Right cardiac atrium (tissue), 5 donors: ENCODE data around the gene EPHB6. TPM values are rescaled to one million over a fixed set of nuclear protein-coding genes. Genes with fewer than 3 reads are reported as not detected.

Source experiments
- ATAC-seq, 2 donors: fragments of 200-7000 bp; cut with Tn5 transposase; one replicate each; pipeline versions ENCODE4 v1.8.0 to v1.9.1; 2020; ENCODE audit warnings: moderate library complexity in 2 of 2, mild to moderate bottlenecking in 1 of 2
- DNase-seq, 3 donors: peaks; one replicate each; pipeline ENCODE4 v3.0.0-alpha.2; 2020
- H3K27ac ChIP-seq: one replicate; pipeline ENCODE4 v1.5.1; 2013; ENCODE audit warnings: mild to moderate bottlenecking, low read length, control low read depth, moderate library complexity
- H3K27me3 ChIP-seq: one replicate; pipeline ENCODE4 v1.6.1; 2013; ENCODE audit not compliant: control insufficient read depth, insufficient read depth
- H3K4me1 ChIP-seq: one replicate; pipeline ENCODE4 v1.6.1; 2013; ENCODE audit warnings: low read length; ENCODE audit not compliant: control insufficient read depth, insufficient read depth
- H3K4me3 ChIP-seq: one replicate; pipeline ENCODE4 v1.5.1; 2013; ENCODE audit warnings: low read length, control low read depth
- H3K9me3 ChIP-seq: one replicate; pipeline ENCODE4 v1.6.1; 2013; ENCODE audit warnings: low read length; ENCODE audit not compliant: control insufficient read depth
- WGBS: extraction: QIAGEN DNeasy Blood & Tissue Kit; methylation state at CpG from one replicate; pipeline ENCODE4 v1.1.7; 2013; 5-methylcytosine and 5-hydroxymethylcytosine counted together
- intact Hi-C, 4 donors: fragments of 100-400 bp; cut with DNase I; formaldehyde crosslinking; loops; one replicate each; pipeline versions ENCODE4 v1.11.0 to v1.14.0; 2022 to 2023
- polyA plus RNA-seq: library from polyadenylated mRNA; stranded (reverse); fragments of 200-250 nt; gene quantifications from one replicate; pipeline ENCODE4 v1.2.3, GENCODE V29; 2013
- total RNA-seq, 4 donors: library from RNA; stranded (reverse); fragmentation: NEBNext Ultra II Directional; extraction: Animal tissue kit (Norgen Biotek cat#: 25700); gene quantifications; one replicate each; pipeline ENCODE4 v1.2.1, GENCODE V29; 2021
- donor health status: healthy with polysubstance abuse.
- donor health status: DM: no; HTN: yes; CAD: no.
- donor health status: DM: no; HTN: no; CAD: no.
- donor health status: DM: no; HTN: yes; CAD: no; lungs with severe emphysema.
- donor health status: DM: yes; HTN: yes; CAD: no.

Gene EPHB6
- total and polyA plus RNA-seq, 5 donors: 3.8 to 11.3 (median 6.9) TPM

DNA sequence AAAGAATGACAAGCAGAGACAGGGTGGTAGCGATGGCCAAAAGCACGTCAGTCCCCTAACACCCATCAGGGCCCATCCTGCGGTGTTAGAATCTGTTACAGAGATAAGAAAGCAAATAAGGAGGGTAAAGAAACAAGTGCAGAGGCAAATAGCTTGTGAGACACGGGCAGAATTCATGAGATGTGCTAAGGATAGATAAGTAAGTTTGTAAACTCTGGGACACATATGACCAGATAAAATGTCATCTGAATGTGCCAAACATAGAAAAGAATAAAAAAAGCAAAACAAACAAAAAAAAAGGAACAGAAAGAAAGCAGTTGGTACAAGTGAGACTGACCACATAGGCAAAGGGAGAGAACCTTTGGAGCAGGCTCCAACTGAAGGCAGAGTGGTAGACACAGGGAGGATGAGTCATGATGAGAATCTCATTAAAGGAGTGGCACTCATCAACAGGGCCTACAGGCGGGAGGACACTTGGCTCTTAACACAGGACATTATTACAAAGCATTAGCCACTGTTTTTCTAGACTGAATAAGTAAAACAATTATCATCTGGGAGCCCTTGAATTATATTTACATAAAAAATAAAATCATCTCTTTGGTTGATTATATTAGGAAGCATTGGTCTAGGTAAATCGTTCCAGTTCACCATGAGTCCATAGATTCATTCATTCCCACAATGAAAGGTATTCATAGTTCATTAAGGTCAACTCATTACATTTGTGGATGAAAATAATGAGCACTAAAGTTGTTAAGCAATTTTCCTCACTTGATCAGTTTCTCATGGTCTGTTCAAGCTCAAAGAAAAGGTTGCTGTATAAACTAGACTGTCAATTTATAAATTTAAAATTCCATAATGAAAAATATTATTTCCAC lies 21.5 kb upstream of the EPHB6 start:
- H3K4me1 ChIP-seq: no peaks in the 10 kb centered on the region
- no peaks in the 10 kb centered on the region for H3K9me3 ChIP-seq
- no peaks in the 10 kb centered on the region for H3K27me3 ChIP-seq
- ATAC-seq (no peak), DNase-seq (no peak)
- WGBS: 46% methylated on average over 6 of the region's 6 CpGs
- intact Hi-C loops: no loop called here
- no peak overlapping the region for H3K4me3 ChIP-seq
- no peak overlapping the region for H3K27ac ChIP-seq

DNA sequence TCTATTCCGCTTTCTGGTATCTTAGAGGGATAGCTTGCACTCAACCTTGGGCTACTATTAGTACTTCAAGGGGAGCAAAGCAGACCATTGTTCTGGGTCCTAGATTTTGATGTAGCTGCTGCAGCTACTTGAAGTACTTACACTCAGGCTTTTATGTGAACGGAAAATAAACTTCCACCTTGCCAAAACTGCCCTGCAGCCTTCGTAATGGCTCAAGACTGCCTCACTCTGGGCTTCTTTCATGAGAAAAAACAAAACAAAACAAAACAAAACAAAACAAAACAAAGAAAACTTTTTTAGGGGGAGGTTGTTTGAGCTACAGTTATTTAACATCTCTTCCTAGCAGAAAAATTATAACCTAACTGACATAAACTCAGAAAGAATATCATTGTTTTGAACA lies 19.4 kb upstream of the EPHB6 start:
- WGBS: 21% methylated on average over 3 of the region's 3 CpGs
- no peak for ATAC-seq
- H3K27me3 ChIP-seq: no peaks in the 10 kb centered on the region
- H3K4me1 ChIP-seq: no peaks in the 10 kb centered on the region
- no peak for DNase-seq
- no peak overlapping the region for H3K27ac ChIP-seq
- no peaks in the 10 kb centered on the region for H3K9me3 ChIP-seq
- no peak overlapping the region for H3K4me3 ChIP-seq
- intact Hi-C loops: no loop called here

DNA sequence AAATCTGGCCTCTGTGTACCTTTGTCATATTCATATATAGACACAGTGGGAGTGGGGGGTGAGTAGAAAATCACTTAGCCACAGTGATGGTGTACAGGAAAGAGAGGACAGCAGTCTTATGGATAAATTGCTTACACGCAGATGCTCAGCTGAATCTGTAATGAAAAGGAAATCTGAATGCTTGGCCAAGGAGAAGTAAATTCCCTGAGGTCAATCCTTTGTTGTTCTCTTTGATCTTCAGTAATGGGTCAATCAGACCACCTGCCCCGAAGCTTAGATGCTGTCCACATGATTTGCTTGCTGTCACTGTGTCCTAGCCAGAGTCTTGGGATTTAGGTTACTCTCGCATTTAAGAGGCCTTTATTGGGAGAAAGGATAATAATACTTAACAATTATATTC lies 18.4 kb upstream of the EPHB6 start:
- H3K4me1 ChIP-seq: no peaks in the 10 kb centered on the region
- H3K9me3 ChIP-seq: no peaks in the 10 kb centered on the region
- ATAC-seq (no peak), DNase-seq (no peak)
- no peaks in the 10 kb centered on the region for H3K27me3 ChIP-seq
- WGBS: 85% methylated on average over 3 of the region's 3 CpGs
- no peak overlapping the region for H3K4me3 ChIP-seq
- no peak overlapping the region for H3K27ac ChIP-seq
- intact Hi-C loops: no loop called here

DNA sequence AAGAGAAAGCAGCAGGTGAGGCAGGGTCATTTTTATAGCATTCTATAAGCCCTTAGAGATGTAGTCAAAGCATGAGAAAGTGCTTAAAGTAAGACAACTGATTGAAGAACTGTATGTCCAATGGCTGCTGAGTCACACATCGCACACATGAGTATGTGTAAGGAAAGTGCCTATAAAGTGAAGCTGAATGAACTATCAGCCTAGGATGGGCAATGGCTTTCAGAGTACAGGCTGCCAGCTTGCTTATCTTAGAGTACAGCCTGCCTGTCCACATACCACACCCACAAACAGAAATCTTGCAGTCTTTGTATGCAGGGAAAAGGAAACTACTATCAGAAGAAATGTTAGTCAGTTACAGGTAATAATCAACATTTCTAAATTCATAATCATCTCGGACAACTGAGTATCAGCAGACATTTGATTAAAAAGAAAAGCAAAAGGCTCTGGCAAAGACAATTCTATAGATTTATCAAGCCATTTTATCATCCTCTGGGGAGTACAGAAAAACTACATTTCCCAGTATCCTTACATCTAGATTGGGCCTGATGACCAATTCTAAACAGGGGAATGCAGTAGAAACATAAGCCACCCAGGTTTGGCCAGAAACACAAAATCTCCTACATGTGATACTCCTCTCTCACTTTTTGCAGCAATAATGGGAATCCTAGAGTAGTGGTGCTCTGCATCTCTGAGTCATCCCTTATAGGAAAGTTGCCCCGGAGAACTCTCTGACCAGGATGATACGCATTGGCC lies 16.2 kb upstream of the EPHB6 start:
- Histone ChIP-seq H3K27me3 (no peaks in the 10 kb centered on the region), H3K4me1 (no peaks in the 10 kb centered on the region), H3K4me3 (no peak overlapping the region), H3K9me3 (no peaks in the 10 kb centered on the region), H3K27ac (no peak overlapping the region)
- DNase-seq (no peak), ATAC-seq (no peak)
- WGBS: 66% methylated on average over 4 of the region's 4 CpGs
- intact Hi-C loops: no loop called here

DNA sequence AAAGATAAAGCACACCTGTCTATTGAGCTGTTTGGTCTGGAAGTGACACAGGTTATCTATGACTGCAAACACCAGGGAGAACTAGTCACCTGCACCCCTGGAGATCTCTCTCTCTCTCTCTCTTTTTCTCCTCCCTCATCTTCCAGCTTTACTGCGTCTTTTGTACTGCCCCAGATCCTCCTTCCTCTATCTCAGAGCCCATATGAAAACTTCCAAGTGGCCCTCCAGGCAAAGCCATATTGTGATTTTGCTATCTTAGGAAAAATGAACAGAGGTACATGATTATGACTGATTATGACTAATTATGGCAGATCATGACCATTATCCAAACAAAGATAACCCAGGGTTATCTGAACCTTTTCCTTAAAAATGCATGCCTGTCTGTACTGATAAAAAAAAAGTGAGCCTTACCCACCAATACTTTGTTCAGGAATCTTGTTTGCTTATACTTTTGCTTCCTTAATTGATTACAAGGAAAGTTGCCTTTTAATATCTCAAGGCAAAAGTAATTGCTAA lies 12.6 kb upstream of the EPHB6 start:
- H3K9me3 ChIP-seq: no peaks in the 10 kb centered on the region
- no peak overlapping the region for H3K27ac ChIP-seq
- DNase-seq: no peak
- no peaks in the 10 kb centered on the region for H3K4me1 ChIP-seq
- WGBS: 46% methylated on average over 1 of the region's 1 CpG
- intact Hi-C loops: no loop called here
- no peak overlapping the region for H3K4me3 ChIP-seq
- ATAC-seq: no peak
- no peaks in the 10 kb centered on the region for H3K27me3 ChIP-seq

DNA sequence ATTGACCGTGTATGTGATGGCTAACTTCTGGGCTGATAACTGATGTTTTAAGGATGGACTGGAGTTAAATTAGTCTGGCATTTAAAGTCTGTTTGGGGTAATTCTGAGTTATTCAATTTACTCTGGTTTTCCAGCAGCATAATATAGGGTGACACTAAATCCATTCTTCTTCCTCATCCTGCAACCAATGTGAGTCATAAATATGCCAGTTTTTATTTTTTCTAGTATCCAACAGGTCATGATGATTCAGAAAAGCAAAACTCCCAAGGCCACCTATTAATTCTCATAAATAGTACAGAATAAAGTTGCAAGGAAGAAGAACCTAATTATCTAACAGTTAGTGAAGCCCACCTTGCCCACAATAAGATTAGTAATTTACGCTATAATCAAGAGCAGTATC lies 7.5 kb upstream of the EPHB6 start:
- H3K4me3 ChIP-seq: no peak overlapping the region
- H3K27me3 ChIP-seq: no peaks in the 10 kb centered on the region
- 78% methylated on average over 2 of the region's 2 CpGs for WGBS
- ATAC-seq (no peak), DNase-seq (no peak)
- intact Hi-C loops: no loop called here
- H3K9me3 ChIP-seq: no peaks in the 10 kb centered on the region
- no peak overlapping the region for H3K27ac ChIP-seq
- H3K4me1 ChIP-seq: no peaks in the 10 kb centered on the region

DNA sequence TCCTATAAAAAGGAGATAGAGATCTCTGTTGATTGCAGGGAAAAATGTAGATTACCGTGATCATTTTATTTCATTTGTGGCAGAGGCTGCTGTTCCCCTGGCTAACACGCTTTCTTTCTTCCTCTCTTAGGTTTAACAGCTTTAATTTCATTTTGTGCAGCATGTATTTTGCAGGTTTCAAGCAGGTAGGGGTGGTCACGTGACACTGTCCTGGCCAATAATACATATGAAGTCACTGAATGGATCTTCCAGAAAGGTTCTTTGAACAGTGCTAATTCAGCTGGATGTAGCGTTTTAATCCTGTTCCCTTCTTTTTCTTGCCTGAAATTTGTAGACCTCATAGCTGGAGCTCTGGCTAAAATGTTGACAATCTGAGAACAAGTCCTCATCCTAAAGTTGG lies 3.6 kb upstream of the EPHB6 start:
- ATAC-seq (no peak), DNase-seq (no peak)
- H3K4me1 ChIP-seq: no peaks in the 10 kb centered on the region
- intact Hi-C loops: loop anchor here in 2 of 4 donors (5.0 to 10.0 kb wide), 2 partner anchors 151 to 364 kb away; no protein-coding TSS in a partner anchor
- H3K9me3 ChIP-seq: no peaks in the 10 kb centered on the region
- 80% methylated on average over 4 of the region's 4 CpGs for WGBS
- H3K4me3 ChIP-seq: no peak overlapping the region
- H3K27ac ChIP-seq: no peak overlapping the region
- no peaks in the 10 kb centered on the region for H3K27me3 ChIP-seq

DNA sequence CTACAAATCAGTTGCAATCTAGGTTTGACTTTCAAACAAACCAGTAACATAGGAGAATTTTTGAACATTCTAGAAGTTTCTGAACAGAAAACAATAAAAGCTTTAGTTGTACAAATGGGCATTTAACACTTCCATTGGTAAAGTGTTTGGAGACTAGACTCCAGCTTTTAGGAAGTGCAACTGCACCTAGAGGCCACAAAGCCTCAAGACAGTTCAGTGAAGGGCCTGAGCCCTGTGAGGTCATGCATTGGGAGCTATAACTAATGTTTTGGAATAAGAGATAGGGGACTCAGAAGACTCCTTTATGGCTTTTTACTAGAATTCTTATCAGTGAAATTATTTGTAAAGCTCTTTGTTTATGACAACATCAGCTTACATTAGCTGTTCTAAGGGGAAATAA lies 3.0 kb upstream of the EPHB6 start:
- H3K4me1 ChIP-seq: no peaks in the 10 kb centered on the region
- ATAC-seq: no peak
- H3K27me3 ChIP-seq: no peaks in the 10 kb centered on the region
- H3K27ac ChIP-seq: no peak overlapping the region
- H3K4me3 ChIP-seq: no peak overlapping the region
- no peaks in the 10 kb centered on the region for H3K9me3 ChIP-seq
- DNase-seq: no peak
- intact Hi-C loops: loop anchor here in 2 of 4 donors (5.0 to 10.0 kb wide), 2 partner anchors 150 to 363 kb away; no protein-coding TSS in a partner anchor

DNA sequence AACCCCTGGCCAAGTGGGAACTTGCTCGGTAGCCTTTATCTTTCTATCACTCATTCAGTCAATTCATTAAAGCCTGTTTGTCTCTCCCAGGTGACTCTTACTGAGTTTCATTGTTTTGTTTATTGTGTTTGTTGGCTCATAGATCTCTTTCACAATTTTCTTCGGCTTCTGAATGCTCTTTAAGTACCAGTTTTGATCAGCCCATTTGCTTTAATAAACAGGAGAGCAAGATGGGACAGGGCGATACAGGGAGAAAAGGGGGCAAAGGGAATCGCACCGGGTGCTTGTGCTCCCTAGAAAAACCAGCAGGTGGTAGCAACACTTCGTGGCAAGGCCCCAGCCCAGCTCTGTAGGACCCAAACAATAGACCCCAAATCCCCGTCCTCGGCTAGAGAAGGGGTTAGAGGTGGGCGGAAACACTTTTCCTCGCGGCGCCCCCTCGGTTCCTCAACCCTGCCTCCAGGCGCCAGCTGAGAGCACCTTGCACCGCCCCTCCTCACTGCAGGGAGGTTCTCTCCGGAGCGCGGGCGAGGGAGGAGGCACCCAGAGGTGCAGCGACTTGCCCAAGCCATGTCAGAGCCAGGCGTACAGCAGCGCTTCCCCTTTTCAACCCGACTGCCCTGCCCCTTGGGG lies 1.0 kb upstream of the EPHB6 start:
- Histone ChIP-seq H3K4me3 (peak overlapping the region; percentile 88), H3K27me3 (no peaks in the 10 kb centered on the region), H3K27ac (peak overlapping the region; percentile 13), H3K9me3 (no peaks in the 10 kb centered on the region), H3K4me1 (no peaks in the 10 kb centered on the region)
- under 1% methylated on average over 23 of the region's 23 CpGs for WGBS
- DNase-seq: peak; percentile 62 to 82 (median 81)
- ATAC-seq: peak; percentile 74 to 81
- intact Hi-C loops: loop anchor here in 3 of 4 donors (2.0 to 10.0 kb wide), 3 partner anchors 148 to 361 kb away; no protein-coding TSS in a partner anchor

DNA sequence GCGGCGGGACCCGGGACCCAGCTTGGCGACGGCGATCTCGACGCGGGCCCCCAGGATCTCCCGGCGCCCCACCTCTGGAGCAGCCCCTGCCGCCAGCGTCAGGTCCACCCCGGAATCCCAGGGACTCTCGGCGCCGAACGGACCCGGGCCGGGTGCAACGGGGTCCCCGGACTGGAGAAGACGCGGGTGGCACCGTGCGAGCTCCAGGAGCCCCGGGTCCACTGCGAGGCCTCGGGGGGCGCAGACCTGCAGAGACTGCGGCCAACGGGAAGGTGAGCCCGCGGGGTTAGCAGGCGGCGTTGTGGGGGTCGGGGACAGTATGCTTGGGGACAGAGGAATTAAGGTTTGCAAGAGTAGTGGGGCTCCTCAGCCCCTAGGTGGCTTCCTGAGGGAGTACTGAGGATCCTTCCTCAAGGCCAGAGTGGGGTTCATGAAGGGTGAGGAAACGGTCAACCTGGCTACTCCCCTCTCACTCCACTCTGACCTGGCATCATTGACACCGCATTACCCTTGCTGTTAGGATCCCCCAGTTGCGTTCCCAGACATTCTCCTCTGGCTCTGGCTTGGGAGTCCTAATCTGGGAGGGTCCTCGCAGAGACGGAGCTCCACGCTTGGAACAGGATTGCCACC lies 353 bp downstream of the EPHB6 start:
- ATAC-seq: peak; percentile 5 to 6
- WGBS: 3% methylated on average over 43 of the region's 43 CpGs
- no peak overlapping the region for H3K27ac ChIP-seq
- DNase-seq: no peak
- intact Hi-C loops: loop anchor here in 2 of 4 donors (2.0 to 10.0 kb wide), 3 partner anchors 148 to 362 kb away; no protein-coding TSS in a partner anchor
- no peaks in the 10 kb centered on the region for H3K27me3 ChIP-seq
- peak overlapping the region; percentile 88 for H3K4me3 ChIP-seq
- no peaks in the 10 kb centered on the region for H3K9me3 ChIP-seq
- H3K4me1 ChIP-seq: no peaks in the 10 kb centered on the region
